ENCODE measurements around the gene ATF3. TPM values are rescaled to one million over a fixed set of nuclear protein-coding genes. Genes with fewer than 3 reads are reported as not detected.

The ATF3 gene
- polyA plus RNA-seq, 3 donors, result 10.4 to 227 (median 13.3) TPM

- H3K27ac ChIP-seq (ENCODE audit: low read depth in 1 of 2, low read length in 2 of 2), result peak overlapping the region; percentile 25 to 91
- peaks cover 0 to 13% of the 10 kb centered on the region in 2 donors for H3K9me3 ChIP-seq (replicated peaks in 1 of 2; ENCODE audit: control insufficient read depth in 1 of 2, insufficient read depth in 1 of 2, low read length in 2 of 2)
- H3K79me2 ChIP-seq (ENCODE audit: insufficient read depth, low read length), result no peaks in the 10 kb centered on the region
- peak overlapping the region; percentile 70 to 94 (median 83) for H3K4me3 ChIP-seq (replicated peaks in 1 of 3; ENCODE audit: low read depth in 2 of 3, low read length in 3 of 3)
- peak overlapping the region; percentile 93 for H3K4me2 ChIP-seq (replicated peaks; ENCODE audit: extremely low read depth, low read length, poor library complexity, severe bottlenecking)
- H2AFZ ChIP-seq (ENCODE audit: insufficient read depth, low read depth, low read length, poor library complexity, severe bottlenecking), result no peak overlapping the region
- H3K9ac ChIP-seq (ENCODE audit: insufficient read depth, low read length, poor library complexity, severe bottlenecking), result peak overlapping the region; percentile 92
- DNase-seq, result no peak
- H3K36me3 ChIP-seq (replicated peaks in 1 of 2; ENCODE audit: control insufficient read depth in 1 of 2, insufficient read depth in 2 of 2, low read length in 2 of 2), result no peaks in the 10 kb centered on the region
- Mint-ChIP-seq H3K4me3 (peak overlapping the region; percentile 95 to 97), H3K4me1 (peaks cover 61% of the 10 kb centered on the region), H3K27ac (peak overlapping the region; percentile 14 to 98 (median 74)), H3K9me3 (peaks cover 0 to 25% (median 10%) of the 10 kb centered on the region in 7 donors), H3K36me3 (peaks cover 17 to 34% of the 10 kb centered on the region in 2 donors), H3K27me3 (ENCODE audit: low read depth in 3 of 3) (peaks cover 57 to 68% (median 68%) of the 10 kb centered on the region in 3 donors)
- peaks cover 35 to 62% of the 10 kb centered on the region in 2 donors for H3K27me3 ChIP-seq (ENCODE audit: control insufficient read depth in 2 of 2, insufficient read depth in 2 of 2, low read length in 2 of 2)
- TF ChIP-seq CTCF (IDR thresholded peaks at IDR 0.05), result no peak
- intact Hi-C loops (cut with micrococcal nuclease), result loop anchor here (2.0 to 10.0 kb wide), 3 partner anchors 55 to 125 kb away; no protein-coding TSS in a partner anchor
- H3K4me1 ChIP-seq (ENCODE audit: control insufficient read depth in 1 of 2, insufficient read depth in 2 of 2, low read length in 2 of 2), result peaks cover 39 to 50% of the 10 kb centered on the region in 2 donors
- peaks cover 41% of the 10 kb centered on the region for H4K20me1 ChIP-seq (ENCODE audit: insufficient read depth, low read length)
- 25% methylated on average over 18 of the region's 20 CpGs for WGBS (ENCODE audit: insufficient coverage)
These were observed 1.4 kb downstream of the ATF3 start for GRCh38 chr1:212609701-212610574.

DNA sequence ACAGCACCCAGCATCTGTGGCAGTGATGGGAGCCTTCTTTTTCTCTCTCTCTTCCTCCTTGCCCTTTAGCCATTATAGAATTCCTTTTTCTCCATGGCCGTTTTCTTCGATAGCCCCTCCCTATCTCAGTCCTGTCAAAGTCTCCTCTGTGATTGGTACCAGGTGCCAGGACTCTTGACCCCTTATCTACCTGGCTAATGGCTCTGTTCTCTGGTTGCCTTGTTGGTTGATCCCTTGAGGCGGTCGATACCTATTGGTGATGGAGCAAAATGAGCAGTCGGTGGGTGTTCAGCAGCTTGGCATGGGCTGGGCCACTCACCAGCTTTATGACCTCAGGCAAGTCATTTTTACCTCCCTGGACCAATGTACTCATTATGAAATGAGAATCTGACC is 2.0 kb downstream of the ATF3 start:
- Mint-ChIP-seq H3K27ac (peak overlapping the region in 3 of 7 donors; percentile 33 to 77 (median 65)), H3K4me3 (peak overlapping the region; percentile 95 to 97), H3K36me3 (peaks cover 17 to 40% of the 10 kb centered on the region in 2 donors), H3K9me3 (peaks cover 0 to 25% (median 10%) of the 10 kb centered on the region in 7 donors), H3K27me3 (ENCODE audit: low read depth in 3 of 3) (peaks cover 51 to 62% (median 62%) of the 10 kb centered on the region in 3 donors), H3K4me1 (peaks cover 57% of the 10 kb centered on the region)
- Histone ChIP-seq H3K79me2 (ENCODE audit: insufficient read depth, low read length) (no peaks in the 10 kb centered on the region), H3K36me3 (replicated peaks in 1 of 2; ENCODE audit: control insufficient read depth in 1 of 2, insufficient read depth in 2 of 2, low read length in 2 of 2) (no peaks in the 10 kb centered on the region), H2AFZ (ENCODE audit: insufficient read depth, low read depth, low read length, poor library complexity, severe bottlenecking) (no peak overlapping the region), H3K4me1 (ENCODE audit: control insufficient read depth in 1 of 2, insufficient read depth in 2 of 2, low read length in 2 of 2) (peaks cover 41 to 51% of the 10 kb centered on the region in 2 donors), H3K4me2 (replicated peaks; ENCODE audit: extremely low read depth, low read length, poor library complexity, severe bottlenecking) (peak overlapping the region; percentile 93), H3K27me3 (ENCODE audit: control insufficient read depth in 2 of 2, insufficient read depth in 2 of 2, low read length in 2 of 2) (peaks cover 29 to 56% of the 10 kb centered on the region in 2 donors), H3K9ac (ENCODE audit: insufficient read depth, low read length, poor library complexity, severe bottlenecking) (no peak overlapping the region), H3K27ac (ENCODE audit: low read depth in 1 of 2, low read length in 2 of 2) (no peak overlapping the region), H3K4me3 (replicated peaks in 1 of 3; ENCODE audit: low read depth in 2 of 3, low read length in 3 of 3) (peak overlapping the region in 2 of 3 experiments; percentile 83 to 94), H4K20me1 (ENCODE audit: insufficient read depth, low read length) (peaks cover 41% of the 10 kb centered on the region), H3K9me3 (replicated peaks in 1 of 2; ENCODE audit: control insufficient read depth in 1 of 2, insufficient read depth in 1 of 2, low read length in 2 of 2) (peaks cover 0 to 13% of the 10 kb centered on the region in 2 donors)
- DNase-seq, result no peak
- no CpG with 5 or more reads among the region's 5 CpGs for WGBS (ENCODE audit: insufficient coverage)
- TF ChIP-seq CTCF (IDR thresholded peaks at IDR 0.05), result no peak
- intact Hi-C loops (cut with micrococcal nuclease), result loop anchor here in 1 of 2 donors (10.0 kb wide), 1 partner anchor 54 kb away; no protein-coding TSS in a partner anchor
